Suppressor macrophage treated with lipopolysaccharide for 1 hour (primary cell): ENCODE results near the gene SCARF2.
"Not testable (repeated sequence)": the region's sequence is repeated elsewhere in the genome, so short reads cannot be mapped to it uniquely, and the experiment has no call there.

ENCODE experiments used
- DNase-seq, 3 donors: peaks; one replicate each; pipeline ENCODE4 v3.0.0-alpha.2; 2020 to 2022

The SCARF2 gene, protein sequence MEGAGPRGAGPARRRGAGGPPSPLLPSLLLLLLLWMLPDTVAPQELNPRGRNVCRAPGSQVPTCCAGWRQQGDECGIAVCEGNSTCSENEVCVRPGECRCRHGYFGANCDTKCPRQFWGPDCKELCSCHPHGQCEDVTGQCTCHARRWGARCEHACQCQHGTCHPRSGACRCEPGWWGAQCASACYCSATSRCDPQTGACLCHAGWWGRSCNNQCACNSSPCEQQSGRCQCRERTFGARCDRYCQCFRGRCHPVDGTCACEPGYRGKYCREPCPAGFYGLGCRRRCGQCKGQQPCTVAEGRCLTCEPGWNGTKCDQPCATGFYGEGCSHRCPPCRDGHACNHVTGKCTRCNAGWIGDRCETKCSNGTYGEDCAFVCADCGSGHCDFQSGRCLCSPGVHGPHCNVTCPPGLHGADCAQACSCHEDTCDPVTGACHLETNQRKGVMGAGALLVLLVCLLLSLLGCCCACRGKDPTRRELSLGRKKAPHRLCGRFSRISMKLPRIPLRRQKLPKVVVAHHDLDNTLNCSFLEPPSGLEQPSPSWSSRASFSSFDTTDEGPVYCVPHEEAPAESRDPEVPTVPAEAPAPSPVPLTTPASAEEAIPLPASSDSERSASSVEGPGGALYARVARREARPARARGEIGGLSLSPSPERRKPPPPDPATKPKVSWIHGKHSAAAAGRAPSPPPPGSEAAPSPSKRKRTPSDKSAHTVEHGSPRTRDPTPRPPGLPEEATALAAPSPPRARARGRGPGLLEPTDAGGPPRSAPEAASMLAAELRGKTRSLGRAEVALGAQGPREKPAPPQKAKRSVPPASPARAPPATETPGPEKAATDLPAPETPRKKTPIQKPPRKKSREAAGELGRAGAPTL

DNA sequence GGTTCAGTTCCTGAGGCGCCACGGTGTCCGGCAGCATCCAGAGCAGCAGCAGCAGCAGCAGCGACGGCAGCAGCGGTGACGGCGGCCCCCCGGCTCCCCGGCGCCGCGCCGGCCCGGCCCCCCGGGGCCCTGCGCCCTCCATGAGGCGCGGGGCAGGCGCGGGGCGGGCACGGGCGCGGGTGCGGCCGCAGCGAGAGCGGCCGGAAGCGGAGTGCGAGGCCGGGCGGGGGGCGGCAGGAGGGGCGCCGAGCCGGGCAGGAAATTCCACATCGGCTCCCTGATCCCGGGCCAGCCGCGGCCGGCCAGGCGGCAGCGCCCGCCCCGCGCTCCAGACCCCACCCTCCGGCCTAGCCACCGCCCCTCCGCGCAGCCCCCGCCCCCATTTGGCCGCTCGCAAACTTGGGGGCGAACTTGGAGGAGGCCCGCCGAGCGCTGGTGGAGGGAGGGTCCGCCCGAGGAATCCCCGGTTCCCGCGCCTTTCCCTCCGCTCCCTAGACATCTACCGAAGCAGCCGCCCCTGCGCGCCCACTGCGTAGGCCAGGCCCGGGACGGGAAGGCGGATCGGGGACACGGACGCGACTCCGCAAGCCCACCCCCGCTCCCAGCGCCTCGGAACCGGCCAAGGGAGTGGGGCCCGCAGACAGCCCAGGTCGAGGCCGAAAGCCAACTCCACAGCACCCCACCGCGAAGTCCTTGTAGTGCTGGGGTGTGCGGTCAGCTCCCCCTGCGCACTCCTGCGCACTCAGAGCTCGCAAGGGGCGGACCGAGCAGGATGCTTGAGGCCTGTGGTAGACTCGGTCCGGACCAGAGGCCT is at the start of gene SCARF2:
Gene SCARF2, minus strand, starts transcription at position 213 of the 814 bp plus-strand sequence. Its CDS starts 71 bp downstream, at position 142.
- DNase-seq, result no peak

DNA sequence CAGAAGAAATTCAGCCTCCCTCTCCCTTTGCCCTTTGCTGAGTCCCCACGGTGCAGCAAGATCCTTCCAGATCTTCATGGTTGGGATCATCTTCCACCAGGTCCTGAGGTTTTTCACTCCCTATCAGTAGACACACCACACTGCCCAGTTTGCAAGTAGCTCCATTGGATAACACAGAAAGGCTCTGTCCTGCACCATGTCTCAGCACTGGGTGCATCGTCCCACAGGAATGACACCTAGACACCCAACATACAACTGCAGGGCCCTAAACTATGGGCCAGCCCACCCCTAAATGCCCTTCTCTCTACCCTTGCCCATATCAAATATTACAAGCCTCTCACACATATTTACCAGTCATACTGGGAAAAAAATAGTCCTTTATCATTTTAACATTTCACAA is 48.6 kb upstream of the SCARF2 start:
- no peak for DNase-seq

DNA sequence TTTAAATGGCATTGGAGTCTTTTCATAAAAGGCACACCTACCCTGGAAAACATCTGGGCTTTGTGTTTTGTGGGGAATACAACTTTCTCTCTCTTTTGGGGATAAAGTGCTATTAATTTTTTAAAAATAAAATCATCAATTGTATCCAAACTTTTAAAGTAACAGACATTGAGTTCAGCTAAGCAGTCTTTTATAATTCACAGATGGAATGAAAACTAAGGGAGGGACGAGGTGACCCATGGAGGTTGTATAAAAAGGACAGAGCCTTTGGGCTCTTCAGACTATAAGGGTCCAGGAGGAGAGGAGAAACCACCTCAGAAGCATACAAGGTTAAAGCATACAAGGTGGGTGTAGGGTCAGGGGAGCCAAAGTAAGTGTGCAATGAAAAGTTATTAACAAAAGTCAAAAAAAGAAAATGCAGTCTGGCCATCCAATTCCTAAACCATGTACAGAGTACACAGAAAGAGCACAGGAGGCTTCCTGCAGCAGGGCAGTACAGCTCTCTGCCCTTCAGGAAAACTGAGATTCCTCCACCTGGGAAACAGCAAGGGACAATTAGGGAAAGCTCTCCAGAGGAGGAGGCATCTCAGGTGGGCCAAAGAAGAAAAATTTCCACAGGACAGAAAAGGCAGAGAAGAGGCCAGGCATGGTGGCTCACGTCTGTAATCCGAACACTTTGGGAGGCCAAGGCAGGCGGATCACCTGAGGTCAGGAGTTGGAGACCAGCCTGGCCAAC is 47.5 kb upstream of the SCARF2 start:
- no peak for DNase-seq

DNA sequence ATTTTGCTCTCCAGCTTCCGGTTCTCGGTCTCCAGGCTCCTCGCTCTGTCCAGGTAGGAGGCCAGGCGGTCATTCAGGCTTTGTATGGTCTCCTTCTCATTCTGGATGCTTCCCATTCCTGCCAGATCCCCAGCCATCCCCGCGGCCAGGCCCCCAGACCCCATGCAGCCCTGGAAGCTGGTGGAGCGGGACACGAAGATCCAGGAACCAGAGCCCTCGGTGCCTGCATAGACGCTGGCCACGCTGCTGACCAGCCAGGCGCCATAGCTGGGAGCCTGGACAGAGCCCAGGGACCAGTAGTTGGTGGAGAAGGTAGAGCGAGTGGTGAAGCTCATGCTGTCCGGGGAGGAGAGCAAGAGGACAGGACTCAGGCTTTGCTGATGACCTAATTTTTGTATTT is 46.1 kb upstream of the SCARF2 start:
- DNase-seq, result no peak

DNA sequence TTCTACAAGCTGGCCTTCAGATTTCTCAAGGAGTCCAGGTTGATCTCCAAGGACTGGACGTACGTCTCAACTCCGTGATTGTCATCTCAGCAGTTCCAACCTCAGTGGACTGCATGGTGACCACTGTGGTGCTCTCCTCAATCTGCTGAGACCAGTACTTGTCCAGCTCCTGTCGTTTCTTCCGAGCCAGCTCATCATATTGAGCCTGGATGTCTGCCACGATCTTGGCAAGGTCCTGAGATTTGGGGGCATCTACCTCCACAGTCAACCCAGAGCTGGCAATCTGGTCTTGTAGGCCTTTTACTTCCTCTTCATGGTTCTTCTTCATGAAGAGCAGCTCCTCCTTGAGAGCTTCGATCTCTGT is 45.5 kb upstream of the SCARF2 start:
- DNase-seq, result not testable (repeated sequence)

DNA sequence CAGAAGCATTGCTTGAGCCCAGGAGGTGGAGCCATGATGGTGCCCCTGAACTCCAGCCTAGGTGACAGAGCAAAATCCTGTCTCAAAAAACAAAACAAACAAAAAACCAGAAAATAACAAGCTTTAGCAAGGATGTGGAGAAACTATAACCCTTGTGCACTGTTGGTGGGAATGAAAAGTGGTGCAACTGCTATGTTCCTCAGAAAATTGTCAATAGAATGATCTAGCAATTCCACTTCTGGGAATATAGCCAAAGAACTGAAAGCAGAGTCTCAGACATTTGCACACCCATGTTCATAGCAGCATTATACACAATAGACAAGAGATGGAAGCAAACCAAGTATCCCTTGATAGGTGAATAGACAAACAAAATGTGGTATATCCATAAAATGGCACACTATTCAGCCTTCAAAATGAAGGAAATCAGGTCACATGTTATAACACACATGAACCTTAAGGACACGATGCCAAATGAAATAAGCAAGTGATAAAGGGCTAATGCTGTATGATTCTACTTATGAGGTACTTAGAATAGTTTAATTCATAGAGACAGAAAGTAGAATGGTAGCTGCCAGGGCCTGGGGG is 42.1 kb upstream of the SCARF2 start:
- DNase-seq, result no peak

DNA sequence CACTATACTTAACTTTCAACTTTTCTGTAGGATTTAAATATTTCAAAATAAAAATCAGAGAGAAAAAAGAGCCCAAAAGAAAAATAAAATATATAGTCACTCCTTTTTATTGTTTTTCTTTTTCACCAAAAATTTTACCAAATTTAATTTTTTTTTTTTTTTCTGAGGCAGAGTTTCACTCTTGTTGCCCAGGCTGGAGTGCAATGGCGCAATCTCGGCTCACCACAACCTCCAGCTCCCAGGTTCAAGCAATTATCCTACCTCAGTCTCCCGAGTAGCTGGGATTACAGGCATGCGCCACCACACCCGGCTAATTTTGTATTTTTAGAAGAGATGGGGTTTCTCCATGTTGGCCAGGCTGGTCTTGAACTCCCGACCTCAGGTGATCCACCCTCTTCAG is 40.4 kb upstream of the SCARF2 start:
- DNase-seq, result not testable (repeated sequence)

DNA sequence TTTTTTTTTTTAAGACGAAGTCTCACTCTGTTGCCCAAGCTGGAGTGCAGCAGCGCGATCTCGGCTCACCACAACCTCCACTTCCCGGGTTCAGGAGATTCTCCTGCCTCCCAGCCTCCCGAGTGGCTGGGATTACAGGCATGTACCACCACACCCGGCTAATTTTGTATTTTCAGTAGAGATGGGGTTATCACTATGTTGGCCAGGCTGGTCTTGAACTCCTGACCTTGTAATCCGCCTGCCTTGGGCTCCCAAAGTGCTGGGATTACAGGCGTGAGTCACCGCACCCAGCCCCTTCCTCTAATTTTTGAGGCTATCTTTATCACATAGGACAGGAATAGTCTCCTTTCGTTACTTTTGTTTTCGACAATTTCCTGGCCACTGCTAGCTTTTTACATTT is 37.9 kb upstream of the SCARF2 start:
- DNase-seq, result not testable (repeated sequence)

DNA sequence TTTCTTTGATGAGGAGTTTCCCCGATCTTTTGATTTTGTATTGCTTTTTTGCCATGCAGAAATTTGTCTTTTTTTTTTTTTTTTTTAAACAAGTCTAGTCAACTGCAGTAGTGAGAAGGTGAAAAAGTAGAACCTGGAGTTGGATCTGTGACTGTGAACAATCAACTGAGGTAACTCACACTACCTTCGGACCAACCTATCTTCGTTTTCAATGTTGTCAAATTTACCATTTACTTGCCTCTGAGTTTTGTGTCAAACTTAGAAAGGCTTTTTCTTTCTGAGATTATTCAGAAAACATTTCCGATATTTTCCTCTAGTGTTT is 37.5 kb upstream of the SCARF2 start:
- DNase-seq, result no peak

DNA sequence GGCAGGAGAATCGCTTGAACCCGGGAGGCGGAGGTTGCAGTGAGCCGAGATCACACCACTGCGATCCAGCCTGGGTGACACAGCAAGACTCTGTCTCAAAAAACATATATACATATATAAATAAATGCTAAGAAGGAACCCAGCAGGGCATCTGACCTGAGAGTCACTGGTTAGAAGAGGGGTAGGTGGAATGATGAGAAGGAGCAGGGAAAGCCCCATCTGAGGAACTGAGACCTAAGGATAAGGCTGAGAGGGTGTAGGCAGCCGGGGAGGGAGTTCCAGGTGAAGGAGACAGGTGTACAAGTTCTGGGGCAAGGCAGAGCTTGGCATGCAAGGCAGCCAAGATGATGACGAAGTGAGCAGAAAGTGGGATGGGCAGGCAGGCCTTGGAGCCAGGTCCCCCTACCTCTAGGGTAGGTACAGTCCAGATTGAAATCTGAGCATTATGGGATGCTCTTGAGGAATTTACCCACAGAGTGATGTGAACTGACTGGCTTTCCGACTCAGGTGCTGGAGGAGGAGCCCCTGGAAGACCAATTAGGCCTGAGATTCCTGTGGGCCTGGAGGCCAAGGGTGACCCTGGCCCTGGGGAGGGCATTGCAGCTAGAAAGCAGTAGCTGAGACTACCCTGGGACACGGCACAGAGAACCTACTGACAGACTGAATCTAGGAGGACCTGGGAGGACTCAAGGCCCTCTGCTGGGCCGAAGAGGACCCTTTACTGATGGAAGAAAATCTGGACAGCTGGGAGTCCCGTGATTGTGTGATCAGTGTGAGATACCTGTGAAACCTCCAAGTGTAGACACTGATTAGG is 35.2 kb upstream of the SCARF2 start:
- no peak for DNase-seq

DNA sequence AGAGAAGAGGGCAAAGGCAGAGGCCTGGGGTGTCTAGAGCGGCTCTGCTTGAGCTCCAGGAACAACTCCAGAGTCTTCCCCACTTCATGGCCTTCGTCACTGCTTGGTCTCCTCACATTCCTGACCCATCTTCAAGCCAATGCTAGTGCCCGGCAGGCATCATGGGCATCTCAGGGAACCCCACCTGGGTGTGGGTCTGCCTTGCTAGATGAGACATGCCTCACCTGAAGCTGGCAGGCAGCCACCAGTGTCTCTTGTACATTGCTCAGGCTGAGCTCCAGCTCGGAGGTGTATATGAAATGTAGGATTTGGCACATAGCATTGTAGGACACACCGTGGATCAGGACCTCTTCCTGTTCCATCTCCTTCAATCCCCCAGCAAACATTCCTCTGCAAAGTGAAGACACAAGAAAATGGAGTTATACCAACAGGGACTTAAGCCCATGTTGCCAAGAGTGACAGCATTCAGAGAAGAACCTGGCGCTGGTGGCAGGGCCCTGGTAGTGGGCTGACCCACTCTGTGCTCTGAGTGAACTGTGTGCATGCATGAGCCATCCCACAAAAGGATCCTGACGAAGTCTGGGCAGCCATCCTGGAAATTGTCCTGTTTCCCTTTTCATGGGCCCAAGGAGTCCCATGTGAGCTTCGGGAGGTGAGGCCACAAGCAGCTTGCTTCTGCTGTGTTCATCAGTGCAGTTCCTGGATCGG is 33.7 kb upstream of the SCARF2 start:
- no peak for DNase-seq

DNA sequence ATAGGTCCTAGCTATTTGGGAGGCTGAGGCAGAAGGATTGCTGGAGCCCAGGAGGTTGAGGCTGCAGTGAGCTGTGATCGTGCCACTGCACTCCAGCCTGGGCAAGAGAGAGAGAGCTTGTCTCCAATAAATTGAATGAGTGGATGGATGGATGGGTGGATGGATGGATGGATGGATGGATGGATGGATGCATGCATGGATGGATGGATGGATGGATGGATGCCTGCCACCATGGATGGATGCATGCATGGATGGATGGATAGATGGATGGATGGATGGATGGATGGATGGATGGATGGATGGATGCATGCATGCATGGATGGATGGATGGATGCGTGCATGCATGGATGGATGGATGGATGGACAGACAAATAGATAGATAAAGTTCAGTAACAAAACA is 32.9 kb upstream of the SCARF2 start:
- not testable (repeated sequence) for DNase-seq

DNA sequence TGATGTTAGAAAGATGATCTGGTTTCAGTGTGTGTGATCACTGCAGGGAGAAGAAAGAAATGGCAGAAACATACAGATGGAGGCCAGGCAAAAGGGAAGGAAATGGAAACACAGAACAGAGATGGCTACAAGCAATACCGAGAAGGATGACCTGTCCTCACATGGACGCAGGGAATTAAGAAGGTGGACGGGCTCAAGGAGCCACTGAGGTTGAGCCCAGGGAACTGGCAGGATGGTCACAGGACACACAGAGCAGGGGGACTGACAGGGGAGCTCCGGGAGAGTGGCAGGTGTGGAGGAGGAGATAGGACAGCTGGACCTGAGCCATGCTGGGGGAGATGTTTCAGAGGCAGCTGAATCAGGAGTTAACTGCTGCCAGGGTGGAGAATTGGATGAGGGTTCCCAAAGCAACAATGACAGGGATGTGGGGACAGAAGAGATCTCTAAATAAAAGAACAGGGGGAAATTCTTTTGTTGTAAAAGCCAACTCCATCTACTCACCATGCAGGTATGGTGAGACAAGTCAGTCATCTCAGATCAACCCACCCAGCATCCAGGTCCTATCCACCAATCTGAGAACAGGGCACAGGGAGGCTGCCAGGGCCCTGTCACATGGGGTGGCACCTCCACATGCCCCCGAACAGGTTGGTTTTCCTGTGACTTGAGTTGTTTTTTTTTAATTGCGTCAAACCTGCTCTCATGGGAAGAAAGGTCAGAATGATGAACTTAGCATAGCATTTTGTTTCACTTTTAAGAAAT is 31.7 kb upstream of the SCARF2 start:
- DNase-seq, result no peak

DNA sequence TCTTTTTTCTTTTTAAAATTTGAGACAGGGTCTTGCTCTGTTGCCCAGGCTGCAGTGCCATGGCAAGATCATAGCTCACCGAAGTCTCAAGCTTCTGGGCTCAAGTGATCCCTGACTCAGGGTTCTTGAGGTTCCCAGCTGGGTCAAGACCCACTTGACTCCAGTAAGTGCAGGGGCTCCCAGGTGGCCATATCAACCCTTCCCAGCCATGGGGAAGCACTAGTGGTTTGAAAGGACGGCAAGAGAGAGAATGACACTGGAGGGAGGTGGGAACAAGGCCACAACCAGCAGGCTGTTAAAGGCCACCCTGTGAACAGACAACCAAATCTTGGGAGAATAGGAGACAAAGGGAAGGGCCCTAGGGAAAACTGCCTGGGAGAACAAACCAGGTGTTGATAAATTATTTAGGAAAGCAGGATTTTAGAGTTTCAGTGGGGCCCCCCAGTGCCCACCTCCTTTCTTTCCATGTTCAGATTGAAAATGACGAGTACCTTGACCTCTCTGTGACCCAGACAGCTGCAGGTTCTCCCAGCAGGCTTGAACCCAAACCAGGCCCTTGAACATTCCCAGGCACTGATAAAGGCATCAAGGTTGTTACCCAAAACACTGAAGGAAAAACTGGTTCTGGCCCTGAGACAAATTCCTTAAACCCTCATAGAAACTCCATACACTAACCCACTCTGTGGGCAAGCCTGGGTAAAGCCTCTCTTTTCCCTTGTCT is 29.2 kb upstream of the SCARF2 start:
- DNase-seq, result no peak

DNA sequence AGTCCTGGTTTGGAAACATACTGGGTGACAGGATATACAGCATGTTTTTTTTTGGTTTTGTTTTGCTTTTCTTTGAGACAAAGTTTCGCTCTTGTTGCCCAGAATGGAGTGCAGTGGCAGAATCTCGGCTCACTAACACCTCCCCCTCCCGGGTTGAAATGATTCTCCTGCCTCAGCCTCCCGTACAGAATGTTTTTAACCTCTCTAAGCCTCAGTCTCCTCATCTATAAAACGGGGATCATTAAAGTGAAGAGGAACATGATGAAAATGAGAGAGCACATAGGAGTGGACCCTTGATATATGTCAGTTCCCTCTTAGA is 28.1 kb upstream of the SCARF2 start:
- no peak for DNase-seq

DNA sequence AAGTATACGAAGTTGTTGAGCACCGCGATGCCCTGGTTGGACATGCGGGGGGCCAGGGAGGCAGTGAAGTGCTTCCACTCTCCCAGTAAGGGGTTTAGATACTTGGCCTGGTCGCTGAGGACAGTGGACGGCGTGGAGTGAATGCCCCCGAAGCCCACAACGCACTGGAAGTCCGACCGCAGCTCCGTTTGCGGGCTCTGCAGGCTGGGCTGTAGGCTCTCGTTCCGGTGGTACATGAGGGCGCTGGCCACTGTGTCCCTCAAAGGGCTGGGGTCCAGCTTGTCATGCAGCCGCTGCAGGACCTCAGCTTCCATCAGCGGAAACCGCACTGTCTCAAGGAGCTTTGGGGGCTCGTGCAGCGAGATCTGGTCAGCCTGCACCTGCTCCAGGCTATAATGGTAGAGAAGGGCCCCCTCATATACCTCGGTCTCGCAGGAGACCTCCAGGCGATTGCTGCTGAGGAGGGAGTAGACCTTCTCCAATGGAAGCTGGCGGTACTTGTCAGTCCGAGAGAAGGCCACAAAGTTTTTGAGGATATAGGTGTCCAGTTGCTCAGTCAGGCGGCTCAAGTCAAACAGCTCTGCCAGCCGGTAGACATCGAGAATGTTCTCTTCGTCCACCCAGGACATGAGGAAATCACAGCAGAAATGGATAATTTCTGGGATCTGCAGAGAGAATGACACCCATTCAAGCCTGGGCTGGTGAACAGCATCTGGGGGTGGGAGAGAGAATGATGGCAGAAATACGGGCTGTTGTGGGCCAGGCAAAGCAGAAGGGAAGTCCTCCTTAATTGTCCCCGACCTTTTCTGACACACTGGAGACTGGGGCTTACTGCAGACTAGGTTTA is 27.5 kb upstream of the SCARF2 start:
- no peak for DNase-seq

DNA sequence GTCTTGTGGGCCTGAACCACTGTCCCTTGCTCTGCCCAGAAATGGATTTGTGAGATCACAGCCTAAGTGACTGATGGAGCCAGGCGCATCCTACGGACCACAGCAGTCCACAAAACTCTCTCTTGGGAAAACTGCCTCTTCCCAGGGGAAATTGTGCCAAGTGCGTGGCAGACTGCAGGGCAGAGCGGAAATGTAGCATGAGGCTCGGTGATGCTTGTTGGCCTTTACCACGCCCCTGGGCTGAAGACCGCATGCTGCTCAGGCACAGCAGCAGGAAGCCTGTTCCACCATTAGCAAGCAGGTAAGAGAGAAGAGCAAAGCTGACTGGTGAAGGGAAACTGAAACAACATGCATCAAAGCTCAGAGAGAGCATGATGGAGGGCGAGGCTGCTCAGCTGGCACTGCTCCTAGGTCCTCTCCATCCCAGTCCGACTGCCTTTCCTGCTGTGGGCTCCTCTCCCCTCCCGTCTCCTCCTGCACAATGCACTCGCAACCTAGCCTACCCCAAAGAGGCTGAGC is 26.5 kb upstream of the SCARF2 start:
- DNase-seq, result no peak
